Measurements from ENCODE around the gene ZDHHC5. TPM values are rescaled to one million over a fixed set of nuclear protein-coding genes. Genes with fewer than 3 reads are reported as not detected.
"Not testable (repeated sequence)": the region's sequence is repeated elsewhere in the genome, so short reads cannot be mapped to it uniquely, and the experiment has no call there.

ZDHHC5 gene
- total RNA-seq, 2 experiments from 2014 or later, result 56.8 to 65.5 TPM

DNA sequence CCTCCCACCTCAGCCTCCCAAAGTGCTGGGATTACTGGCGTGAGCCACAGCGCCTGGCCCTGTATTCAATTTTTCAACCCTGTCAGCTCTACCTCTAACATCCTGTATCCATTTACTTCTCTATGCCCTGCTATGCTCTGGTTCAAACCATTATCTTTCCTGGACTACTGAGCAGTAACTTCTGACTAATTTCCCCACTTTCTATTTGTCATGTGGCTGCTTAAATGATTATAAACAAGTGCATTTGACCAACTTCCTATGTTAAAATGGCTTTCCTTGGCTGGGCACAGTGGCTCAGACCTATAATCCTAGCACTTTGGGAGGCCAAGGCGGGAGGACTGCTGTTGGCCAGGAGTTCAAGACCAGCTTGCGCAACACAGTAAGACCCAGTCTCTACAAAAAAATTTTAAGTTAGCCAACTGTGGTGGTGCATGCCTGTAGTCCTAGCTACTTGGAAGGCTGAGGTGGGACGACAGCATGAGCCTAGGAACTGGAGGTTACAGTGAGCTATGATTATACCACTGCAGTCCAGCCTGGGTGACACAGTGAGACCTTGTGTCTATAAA is 42.0 kb downstream of the ZDHHC5 start:
- POLR2A ChIA-PET, result interaction anchor here (0.5 to 1.2 kb wide), 4 partner anchors 8 to 171 kb away, joined by 3 to 4 read pairs (median 3); partner anchors contain the start of gene SELENOH
- Mint-ChIP-seq H3K4me1 (ENCODE audit: low read depth) (peaks cover 50% of the 10 kb centered on the region), H3K4me3 (no peak overlapping the region), H3K36me3 (peaks cover 2% of the 10 kb centered on the region), H3K9me3 (no peaks in the 10 kb centered on the region), H3K27me3 (no peaks in the 10 kb centered on the region), H3K27ac (peak overlapping the region; percentile 70)
- DNase-seq, result peak; percentile 13
- CTCF ChIA-PET, result interaction anchor here (1.1 to 4.9 kb wide), 4 partner anchors 32 to 141 kb away, joined by 3 to 20 read pairs (median 4); partner anchors contain the start of gene SELENOH
- intact Hi-C loops (cut with micrococcal nuclease), result loop anchor here (5.0 kb wide), 2 partner anchors 283 to 303 kb away; partner anchors contain the start of gene SLC43A3

DNA sequence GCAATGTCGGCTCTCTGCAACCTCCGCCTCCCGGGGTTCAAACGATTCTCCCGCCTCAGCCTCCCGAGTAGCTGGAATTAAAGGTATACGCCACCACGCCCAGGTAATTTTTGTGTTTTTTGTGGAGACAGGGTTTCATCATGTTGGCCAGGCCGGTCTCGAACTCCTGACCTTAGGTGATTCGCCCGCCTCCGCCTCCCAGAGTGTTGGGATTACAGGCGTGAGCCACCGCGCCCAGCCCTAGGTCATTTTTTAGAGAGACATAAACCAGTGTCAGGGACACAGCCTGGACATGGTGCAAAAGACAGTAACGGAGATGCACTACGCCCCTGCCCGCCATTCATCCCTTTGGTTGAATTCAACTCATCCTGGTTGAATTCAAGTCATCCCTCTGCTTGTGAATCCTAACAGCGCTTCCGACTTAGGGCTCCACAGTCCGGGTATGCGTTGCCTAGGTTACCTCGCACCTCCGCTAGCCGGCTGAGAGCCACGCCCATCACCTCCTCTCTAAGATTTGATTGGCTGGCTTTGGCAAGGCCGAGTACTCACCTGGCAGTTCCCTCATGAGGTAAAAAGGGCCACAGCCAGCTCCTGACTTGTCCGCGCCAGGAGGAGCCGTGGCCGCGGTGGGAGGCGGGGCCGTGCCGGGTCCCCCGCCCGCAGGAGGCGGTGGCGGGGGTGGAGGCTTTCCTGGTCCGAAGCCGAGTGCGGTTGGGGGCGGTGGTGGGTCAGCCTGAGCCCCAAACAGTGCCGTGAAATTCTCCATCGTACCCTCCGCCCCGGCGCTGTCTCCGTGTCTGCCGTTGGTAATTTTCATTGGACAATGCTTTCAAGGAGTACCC is 43.7 kb downstream of the ZDHHC5 start, which contains the start of gene MED19:
Gene MED19 (minus strand): TSS at position 802 of the 842 bp plus-strand sequence. CDS start 36 bp downstream, at position 766.
- peak; percentile 85 for DNase-seq
- ChIA-PET CTCF (interaction anchor here (0.9 to 4.9 kb wide), 2 partner anchors 89 to 366 kb away, joined by 3 to 20 read pairs; no protein-coding TSS in a partner anchor), POLR2A (interaction anchor here (2.2 kb wide), 1 partner anchor 30 kb away, joined by 12 read pairs; the partner anchor contains the start of gene SELENOH)
- Mint-ChIP-seq H3K27ac (peak within 1 kb of the TSS; percentile 89), H3K4me3 (peak within 1 kb of the TSS; percentile 94), H3K27me3 (no peaks in the 10 kb centered on the region), H3K36me3 (peaks cover 2% of the 10 kb centered on the region), H3K4me1 (ENCODE audit: low read depth) (peaks cover 53% of the 10 kb centered on the region), H3K9me3 (no peaks in the 10 kb centered on the region)
- intact Hi-C loops (cut with micrococcal nuclease), result loop anchor here (1.0 to 5.0 kb wide), 11 partner anchors 30 to 867 kb away; partner anchors contain the start of genes CLP1, SELENOH, SLC43A3 and TIMM10

DNA sequence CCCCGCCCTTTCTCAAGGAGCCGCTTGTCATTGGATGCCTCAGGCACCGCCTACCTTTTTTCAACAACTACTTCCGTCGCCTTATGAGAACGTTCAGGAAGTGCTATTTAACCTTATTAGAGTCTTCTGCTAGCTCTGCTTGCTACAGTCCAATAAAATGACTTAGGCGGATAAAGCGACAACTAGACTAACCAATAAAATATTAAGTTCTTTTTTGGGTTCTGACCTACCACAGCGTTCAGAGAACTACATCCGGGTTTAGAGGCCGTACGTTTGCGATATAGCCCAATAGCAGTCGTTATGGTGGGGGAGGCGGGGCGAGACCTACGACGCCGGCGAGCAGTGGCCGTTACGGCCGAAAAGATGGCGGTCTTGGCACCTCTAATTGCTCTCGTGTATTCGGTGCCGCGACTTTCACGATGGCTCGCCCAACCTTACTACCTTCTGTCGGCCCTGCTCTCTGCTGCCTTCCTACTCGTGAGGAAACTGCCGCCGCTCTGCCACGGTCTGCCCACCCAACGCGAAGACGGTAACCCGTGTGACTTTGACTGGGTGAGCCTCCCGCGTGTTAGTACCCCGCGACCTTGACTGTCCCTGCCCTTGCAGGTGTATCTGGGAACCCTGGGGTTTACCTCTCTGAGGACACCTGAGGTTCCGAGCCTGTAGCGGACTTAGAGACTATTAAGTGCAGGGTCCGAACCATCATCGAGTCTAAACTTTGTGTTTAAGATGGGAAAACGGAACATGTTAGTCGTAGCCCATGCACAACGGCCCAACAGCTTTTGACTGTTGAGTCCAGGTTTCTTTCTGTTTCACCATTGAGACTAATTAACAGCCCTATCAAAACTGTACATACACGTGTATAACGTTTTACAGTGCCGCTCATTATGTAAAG is 44.6 kb downstream of the ZDHHC5 start, which contains the start of gene TMX2:
Gene TMX2 (plus strand): TSS at position 338 of the 895 bp plus-strand sequence. CDS start 26 bp downstream, at position 364.
- ChIA-PET CTCF (interaction anchor here (0.9 to 4.9 kb wide), 4 partner anchors 12 to 367 kb away, joined by 3 to 20 read pairs (median 6); partner anchors contain the start of gene SELENOH), POLR2A (interaction anchor here (2.2 kb wide), 1 partner anchor 29 kb away, joined by 12 read pairs; the partner anchor contains the start of gene SELENOH)
- peak within 1 kb of the TSS; percentile 89 for H3K27ac Mint-ChIP-seq
- no peaks in the 10 kb centered on the region for H3K9me3 Mint-ChIP-seq
- no peaks in the 10 kb centered on the region for H3K27me3 Mint-ChIP-seq
- DNase-seq, result peak; percentile 94
- intact Hi-C loops (cut with micrococcal nuclease), result loop anchor here (1.0 to 5.0 kb wide), 11 partner anchors 29 to 866 kb away; partner anchors contain the start of genes CLP1, SELENOH, SLC43A3 and TIMM10
- H3K4me3 Mint-ChIP-seq, result peak within 1 kb of the TSS; percentile 94
- peaks cover 53% of the 10 kb centered on the region for H3K4me1 Mint-ChIP-seq (ENCODE audit: low read depth)
- H3K36me3 Mint-ChIP-seq, result peaks cover under 1% of the 10 kb centered on the region

DNA sequence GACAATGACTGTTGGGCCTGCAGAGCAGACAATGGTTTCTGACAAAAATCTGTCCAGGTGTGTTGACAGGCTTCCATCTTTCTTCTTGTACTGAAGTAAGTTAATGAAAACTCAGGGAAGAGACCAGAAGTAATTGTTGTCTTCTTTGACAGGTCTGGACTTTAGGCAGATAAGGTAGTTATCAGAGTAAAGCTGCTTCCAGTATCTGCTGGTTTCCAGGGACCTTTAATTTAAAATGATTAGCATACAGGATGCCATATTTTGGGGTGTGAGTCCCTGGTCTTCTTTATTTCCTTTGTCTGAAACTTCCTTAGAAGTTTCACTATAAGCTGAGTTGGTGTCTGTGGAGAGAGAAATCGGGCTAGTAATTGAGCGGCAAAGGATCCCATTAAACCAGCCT is 45.9 kb downstream of the ZDHHC5 start:
- intact Hi-C loops (cut with micrococcal nuclease), result loop anchor here (5.0 kb wide), 2 partner anchors 287 to 307 kb away; partner anchors contain the start of gene SLC43A3
- H3K4me1 Mint-ChIP-seq (ENCODE audit: low read depth), result peaks cover 45% of the 10 kb centered on the region
- H3K27me3 Mint-ChIP-seq, result no peaks in the 10 kb centered on the region
- ChIA-PET CTCF (interaction anchor here (0.6 to 4.9 kb wide), 7 partner anchors 10 to 220 kb away, joined by 3 to 20 read pairs (median 5); partner anchors contain the start of gene SELENOH), POLR2A (interaction anchor here (1.5 kb wide), 1 partner anchor 28 kb away, joined by 4 read pairs; the partner anchor contains the start of gene SELENOH)
- DNase-seq, result no peak
- H3K27ac Mint-ChIP-seq, result peak overlapping the region; percentile 89
- H3K36me3 Mint-ChIP-seq, result peaks cover 5% of the 10 kb centered on the region
- no peaks in the 10 kb centered on the region for H3K9me3 Mint-ChIP-seq
- H3K4me3 Mint-ChIP-seq, result peak overlapping the region; percentile 94

DNA sequence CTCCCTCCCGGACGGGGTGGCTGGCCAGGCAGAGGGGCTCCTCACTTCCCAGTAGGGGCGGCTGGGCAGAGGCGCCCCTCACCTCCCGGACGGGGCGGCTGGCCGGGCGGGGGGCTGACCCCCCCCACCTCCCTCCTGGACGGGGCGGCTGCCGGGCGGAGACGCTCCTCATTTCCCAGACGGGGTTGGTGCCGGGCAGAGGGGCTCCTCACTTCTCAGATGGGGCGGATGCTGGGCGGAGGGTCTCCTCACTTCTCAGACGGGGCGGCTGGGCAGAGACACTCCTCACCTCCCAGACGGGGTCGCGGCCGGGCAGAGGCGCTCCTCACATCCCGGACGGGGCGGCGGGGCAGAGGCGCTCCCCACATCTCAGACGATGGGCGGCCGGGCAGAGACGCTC is 48.8 kb downstream of the ZDHHC5 start:
- H3K27me3 Mint-ChIP-seq; H3K36me3 Mint-ChIP-seq; H3K27ac Mint-ChIP-seq; H3K9me3 Mint-ChIP-seq; CTCF ChIA-PET; intact Hi-C loops (cut with micrococcal nuclease); POLR2A ChIA-PET; DNase-seq; H3K4me3 Mint-ChIP-seq: not testable (repeated sequence)
- peaks cover 20% of the 10 kb centered on the region for H3K4me1 Mint-ChIP-seq (ENCODE audit: low read depth)

DNA sequence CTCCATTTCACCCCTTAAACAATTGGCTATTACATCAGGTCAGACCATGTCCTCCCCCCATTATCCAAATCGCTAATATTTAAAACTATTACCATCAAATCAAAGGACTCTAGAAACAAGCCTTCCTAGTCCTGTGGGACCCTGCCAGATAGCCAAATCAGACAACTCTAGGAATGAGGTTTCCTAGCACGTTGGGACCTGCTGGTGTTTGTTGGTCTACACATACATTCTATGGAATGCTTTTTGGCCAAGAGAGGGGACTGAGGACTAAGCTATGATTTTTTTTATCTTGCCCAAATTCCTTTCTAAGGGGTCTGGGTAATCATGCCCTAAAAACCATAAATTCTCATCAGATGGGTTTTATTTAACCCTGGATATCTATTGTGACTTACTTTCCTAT is 59.3 kb downstream of the ZDHHC5 start:
- peaks cover 11% of the 10 kb centered on the region for H3K4me1 Mint-ChIP-seq (ENCODE audit: low read depth)
- ChIA-PET CTCF (interaction anchor here (0.9 kb wide), 1 partner anchor 74 kb away, joined by 4 read pairs; no protein-coding TSS in a partner anchor), POLR2A (no interaction called here)
- no peaks in the 10 kb centered on the region for H3K9me3 Mint-ChIP-seq
- no peak for DNase-seq
- no peaks in the 10 kb centered on the region for H3K27me3 Mint-ChIP-seq
- no peak overlapping the region for H3K27ac Mint-ChIP-seq
- H3K4me3 Mint-ChIP-seq, result no peak overlapping the region
- intact Hi-C loops (cut with micrococcal nuclease), result no loop called here
- H3K36me3 Mint-ChIP-seq, result peaks cover 1% of the 10 kb centered on the region

DNA sequence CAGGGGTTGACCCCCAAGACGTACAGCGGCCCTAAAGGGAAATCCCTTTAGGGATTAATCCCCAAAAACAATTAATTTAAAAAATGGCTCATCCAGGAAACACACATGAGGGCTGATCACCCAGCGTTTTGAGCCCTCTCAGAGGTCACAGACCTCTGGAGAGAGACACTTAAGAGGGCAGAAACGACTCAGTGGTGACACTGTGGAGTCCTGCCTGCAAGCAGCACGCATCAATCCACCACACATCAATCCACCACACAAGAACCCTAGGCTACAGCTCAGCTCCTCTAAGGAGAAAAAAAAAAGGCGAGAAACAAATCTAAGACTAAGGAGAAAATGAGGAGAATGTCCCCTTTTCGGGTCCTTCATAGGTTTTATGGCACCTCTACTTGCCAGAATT is 60.9 kb downstream of the ZDHHC5 start:
- Mint-ChIP-seq H3K27me3 (no peaks in the 10 kb centered on the region), H3K9me3 (no peaks in the 10 kb centered on the region), H3K4me1 (ENCODE audit: low read depth) (peaks cover 12% of the 10 kb centered on the region), H3K36me3 (peaks cover 1% of the 10 kb centered on the region), H3K4me3 (no peak overlapping the region), H3K27ac (no peak overlapping the region)
- intact Hi-C loops (cut with micrococcal nuclease), result no loop called here
- DNase-seq, result no peak
- POLR2A ChIA-PET, result no interaction called here
- CTCF ChIA-PET, result interaction anchor here (1.1 kb wide), 1 partner anchor 72 kb away, joined by 3 read pairs; no protein-coding TSS in a partner anchor

DNA sequence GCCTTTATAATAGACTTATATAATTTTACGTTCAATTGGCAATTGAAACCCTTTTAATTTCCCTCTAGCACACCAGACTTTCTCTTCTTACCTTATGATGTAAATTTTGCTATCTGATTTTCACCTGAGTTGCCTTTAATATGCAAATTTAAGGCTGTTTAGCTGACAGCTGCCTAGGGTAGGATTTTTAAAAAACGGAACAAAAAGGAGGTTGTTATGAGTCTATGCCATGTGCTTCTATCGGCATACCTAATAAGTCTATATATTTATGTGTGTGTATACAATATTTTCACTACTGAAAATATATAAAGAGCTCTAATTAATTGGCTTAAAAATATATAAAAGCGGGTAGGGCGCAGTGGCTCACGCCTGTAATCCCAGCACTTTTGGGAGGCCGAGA is 61.6 kb downstream of the ZDHHC5 start:
- H3K4me1 Mint-ChIP-seq (ENCODE audit: low read depth), result peaks cover 12% of the 10 kb centered on the region

DNA sequence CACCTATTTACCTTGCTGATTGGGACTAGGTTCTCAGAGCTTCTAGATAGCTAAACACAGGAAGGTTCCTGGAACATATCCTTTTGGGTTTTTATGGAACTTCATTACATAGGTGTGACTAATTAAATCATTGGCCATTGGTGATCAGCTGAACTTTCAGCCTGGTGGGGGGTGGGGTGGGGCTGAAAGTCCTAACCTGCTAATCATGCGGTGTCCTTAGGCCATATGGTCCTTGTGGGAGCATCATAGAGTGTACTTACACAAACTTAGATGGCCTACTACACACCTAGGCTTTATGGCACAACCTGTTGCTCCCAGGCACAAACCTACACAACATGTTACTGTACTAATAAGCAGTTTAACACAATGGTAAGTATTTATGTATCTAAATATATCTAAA is 64.7 kb downstream of the ZDHHC5 start:
- Mint-ChIP-seq H3K27ac (no peak overlapping the region), H3K9me3 (no peaks in the 10 kb centered on the region), H3K4me3 (no peak overlapping the region), H3K4me1 (ENCODE audit: low read depth) (peaks cover 12% of the 10 kb centered on the region), H3K27me3 (no peaks in the 10 kb centered on the region), H3K36me3 (peaks cover 4% of the 10 kb centered on the region)
- CTCF ChIA-PET, result no interaction called here
- intact Hi-C loops (cut with micrococcal nuclease), result no loop called here
- POLR2A ChIA-PET, result interaction anchor here (1.2 kb wide), 1 partner anchor 9 kb away, joined by 3 read pairs; the partner anchor contains the start of gene SELENOH
- no peak for DNase-seq

More for the DNA sequence above, 61.6 kb downstream of the ZDHHC5 start:
- no peak for DNase-seq
- no peak overlapping the region for H3K27ac Mint-ChIP-seq
- no peak overlapping the region for H3K4me3 Mint-ChIP-seq
- POLR2A ChIA-PET, result no interaction called here
- H3K27me3 Mint-ChIP-seq, result no peaks in the 10 kb centered on the region
- no peaks in the 10 kb centered on the region for H3K9me3 Mint-ChIP-seq
- intact Hi-C loops (cut with micrococcal nuclease), result no loop called here
- peaks cover 1% of the 10 kb centered on the region for H3K36me3 Mint-ChIP-seq
- CTCF ChIA-PET, result interaction anchor here (1.1 kb wide), 1 partner anchor 71 kb away, joined by 3 read pairs; no protein-coding TSS in a partner anchor

DNA sequence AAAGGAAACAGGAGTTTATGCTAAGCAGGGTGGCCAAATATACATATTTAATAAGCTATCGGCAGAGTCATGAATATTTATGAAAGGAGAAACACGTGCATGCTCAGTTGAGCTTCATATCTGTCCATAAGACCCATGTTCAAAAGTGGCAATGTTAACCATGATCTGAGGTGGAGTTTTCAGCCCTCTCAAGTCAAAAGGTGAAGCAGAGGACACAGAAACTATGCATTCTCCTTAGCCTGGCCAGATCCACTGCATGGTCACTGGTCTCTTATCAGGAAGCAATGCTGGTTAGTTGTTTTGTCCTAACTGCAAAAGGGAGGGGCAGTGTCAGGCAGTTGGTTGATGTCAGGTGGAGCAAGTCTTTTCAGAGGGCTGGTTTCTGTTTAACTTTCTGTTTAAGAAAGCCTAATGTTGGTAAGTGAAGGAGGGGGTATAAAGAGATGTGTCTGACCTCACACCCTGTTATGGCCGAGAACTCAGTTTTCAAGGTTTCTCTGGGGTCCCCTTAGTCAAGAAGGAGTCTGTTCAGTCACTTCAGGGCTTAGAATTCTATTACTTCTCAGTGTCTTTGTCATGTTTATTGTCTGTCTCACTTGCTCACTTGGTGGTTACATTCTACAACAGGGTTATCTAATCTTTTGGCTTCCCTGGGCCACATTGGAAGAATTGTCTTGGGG is 67.8 kb downstream of the ZDHHC5 start:
- Mint-ChIP-seq H3K9me3 (no peaks in the 10 kb centered on the region), H3K4me3 (no peak overlapping the region), H3K36me3 (peaks cover 8% of the 10 kb centered on the region), H3K27ac (peak overlapping the region; percentile 8), H3K4me1 (ENCODE audit: low read depth) (peaks cover 10% of the 10 kb centered on the region), H3K27me3 (no peaks in the 10 kb centered on the region)
- DNase-seq, result no peak
- intact Hi-C loops (cut with micrococcal nuclease), result no loop called here
- POLR2A ChIA-PET, result no interaction called here
- CTCF ChIA-PET, result no interaction called here
